HG02970 (cell line): ENCODE results near the gene JAG2.
"Not testable (repeated sequence)": the region's sequence is repeated elsewhere in the genome, so short reads cannot be mapped to it uniquely, and the experiment has no call there.

Source experiments
- ATAC-seq: cut with Tn5 transposase; IDR thresholded peaks from one replicate; pipeline ENCODE4 v1.9.1; 2021; ENCODE audit warnings: mild to moderate bottlenecking, moderate library complexity, moderate number of reproducible peaks; ENCODE audit not compliant: unreplicated experiment, low FRiP score

Gene JAG2

DNA sequence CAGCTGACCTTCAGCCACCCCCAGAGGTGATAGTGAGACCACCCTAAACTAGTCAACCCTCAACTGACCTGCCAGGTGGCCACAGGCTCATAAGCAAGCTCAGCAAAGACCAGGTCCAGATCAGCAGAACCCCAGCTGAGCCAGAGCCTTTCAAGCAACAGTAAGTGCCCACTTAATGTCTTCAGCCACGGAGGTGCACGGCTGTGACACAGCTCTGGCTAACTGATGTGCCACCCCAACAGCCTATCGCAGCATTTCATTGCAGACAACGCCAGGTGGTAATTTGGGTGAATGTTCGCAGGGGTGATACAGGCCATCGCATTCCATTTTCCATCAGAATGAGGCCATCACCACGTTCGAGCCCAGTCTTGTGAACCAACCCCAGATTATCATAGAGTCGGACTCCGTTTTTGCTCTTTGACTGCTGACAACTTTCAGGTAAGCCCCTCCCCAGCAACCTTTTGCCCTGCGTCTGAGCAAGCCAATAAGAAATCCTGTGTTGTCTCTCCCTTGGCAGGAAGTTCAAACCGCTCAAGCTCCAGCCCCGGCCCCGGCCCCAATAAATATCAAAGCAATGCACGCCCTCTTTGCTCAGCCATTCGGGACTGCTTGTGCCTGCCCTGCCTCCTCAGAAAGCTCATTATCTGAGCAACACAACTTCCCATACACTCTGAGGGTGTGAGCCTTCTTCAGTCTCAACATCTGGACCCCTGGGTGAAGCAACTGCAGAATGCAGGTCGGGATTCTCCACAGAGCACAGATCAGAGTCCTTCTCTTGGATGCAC lies 44.4 kb downstream of the JAG2 start:
- no peak for ATAC-seq

DNA sequence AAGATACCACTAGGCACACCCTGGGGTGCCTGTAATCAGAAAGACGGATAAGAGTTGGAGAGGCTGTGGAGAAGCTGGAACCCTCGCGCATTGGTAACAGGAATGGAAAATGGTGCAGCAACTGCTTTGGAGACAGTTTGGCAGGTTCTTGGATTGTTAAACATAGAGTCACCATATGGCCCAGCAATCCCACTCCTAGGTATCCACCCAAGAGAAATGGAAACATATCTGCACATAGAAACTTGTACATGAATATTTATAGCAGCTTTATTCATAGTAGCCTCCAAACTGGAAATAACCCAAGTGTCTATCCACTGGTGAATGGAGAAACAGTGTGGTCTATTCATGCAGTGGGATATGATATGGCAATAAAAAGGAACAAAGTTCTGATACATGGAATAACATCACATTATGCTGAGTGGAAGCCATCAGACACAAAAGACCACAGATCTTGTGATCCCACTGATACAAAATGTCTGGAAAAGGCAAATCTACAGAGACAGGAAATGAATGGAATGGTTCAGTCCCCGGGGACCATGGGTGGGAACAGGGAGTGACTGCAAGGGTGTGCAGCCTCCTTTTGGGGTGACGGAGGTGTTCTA lies 45.4 kb downstream of the JAG2 start:
- no peak for ATAC-seq

DNA sequence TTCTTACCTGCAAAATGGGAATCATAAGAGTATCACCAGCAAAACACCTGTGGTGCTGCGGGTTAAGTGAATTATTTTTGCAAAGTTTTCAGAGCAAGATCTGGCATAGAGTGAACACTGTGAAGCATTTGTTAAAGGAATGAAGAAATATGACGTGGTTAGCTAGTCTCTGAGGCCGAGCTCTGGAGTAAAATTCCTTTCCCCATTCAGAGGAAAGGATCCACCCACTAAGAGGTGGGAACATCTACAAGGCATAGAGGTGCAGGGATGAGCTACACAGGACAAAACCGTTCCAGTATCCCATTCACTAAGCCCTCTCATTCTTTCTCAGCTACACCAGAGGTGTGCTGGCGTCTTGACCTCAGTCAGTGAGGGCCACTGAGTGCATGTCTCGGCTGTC lies 48.5 kb downstream of the JAG2 start:
- ATAC-seq, result no peak

DNA sequence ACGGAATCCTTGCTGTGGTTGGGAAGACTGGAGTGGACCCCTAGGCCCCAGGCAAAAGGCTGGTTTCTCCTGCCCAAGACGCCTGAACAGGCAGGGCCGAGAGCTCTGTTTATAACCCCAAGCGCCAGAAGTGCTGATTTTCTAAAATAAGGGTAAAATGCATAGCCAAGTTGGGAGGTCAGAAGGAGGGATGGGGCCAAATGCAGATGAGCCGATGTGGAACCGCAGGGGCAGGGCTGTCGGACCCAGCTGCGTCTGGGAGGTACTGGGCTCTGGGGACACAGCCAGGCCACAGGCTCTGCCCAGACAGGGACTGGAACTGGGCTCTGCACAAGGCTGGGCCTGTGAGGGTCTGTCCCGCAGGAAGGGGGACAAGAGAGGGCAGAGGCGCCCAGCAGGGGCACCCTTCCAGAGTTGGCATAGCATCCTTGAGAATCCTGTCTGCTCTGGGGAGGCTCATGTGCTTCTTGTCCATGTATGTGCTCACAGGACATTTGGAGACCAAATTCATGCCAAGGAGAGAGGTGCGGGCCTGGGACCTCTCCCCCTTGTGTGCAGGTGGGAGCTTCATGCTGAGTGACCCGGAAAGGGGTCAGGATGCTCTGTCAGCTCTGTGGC lies 49.1 kb downstream of the JAG2 start:
- ATAC-seq, result no peak

DNA sequence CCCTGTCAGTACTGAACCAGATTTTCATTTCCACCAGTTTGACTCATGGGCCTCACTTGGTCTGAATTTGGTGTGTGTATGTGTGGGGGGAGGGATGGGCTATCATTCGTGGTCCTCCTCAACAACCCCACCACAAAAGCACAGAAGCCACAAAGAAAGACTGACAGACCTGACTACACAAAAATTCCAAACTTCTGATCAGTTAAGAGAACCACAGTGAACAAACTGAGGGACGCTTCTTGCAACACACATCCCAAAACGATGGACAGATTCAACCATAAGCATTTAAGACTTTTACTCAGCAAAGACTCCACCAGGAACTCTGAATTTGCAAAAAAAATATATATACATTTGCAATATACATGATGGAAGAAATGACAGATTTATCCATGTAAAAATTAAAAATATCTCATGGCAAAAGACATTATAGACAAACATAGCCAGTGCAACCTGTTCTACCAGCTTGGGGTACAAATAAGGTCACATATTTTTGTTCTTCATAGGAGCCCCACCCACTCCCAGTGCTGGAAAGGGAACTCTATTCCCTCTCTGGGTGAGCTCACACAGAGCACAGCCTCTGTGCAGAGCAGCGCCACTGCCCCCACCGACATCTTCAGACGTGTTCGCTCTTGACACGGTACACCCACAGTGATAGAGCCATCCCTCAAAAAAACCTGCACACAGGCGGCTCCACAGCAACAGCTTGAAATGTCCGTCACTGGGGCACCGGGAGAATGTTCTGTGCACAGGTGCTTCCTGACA lies 49.7 kb downstream of the JAG2 start:
- ATAC-seq, result no peak

DNA sequence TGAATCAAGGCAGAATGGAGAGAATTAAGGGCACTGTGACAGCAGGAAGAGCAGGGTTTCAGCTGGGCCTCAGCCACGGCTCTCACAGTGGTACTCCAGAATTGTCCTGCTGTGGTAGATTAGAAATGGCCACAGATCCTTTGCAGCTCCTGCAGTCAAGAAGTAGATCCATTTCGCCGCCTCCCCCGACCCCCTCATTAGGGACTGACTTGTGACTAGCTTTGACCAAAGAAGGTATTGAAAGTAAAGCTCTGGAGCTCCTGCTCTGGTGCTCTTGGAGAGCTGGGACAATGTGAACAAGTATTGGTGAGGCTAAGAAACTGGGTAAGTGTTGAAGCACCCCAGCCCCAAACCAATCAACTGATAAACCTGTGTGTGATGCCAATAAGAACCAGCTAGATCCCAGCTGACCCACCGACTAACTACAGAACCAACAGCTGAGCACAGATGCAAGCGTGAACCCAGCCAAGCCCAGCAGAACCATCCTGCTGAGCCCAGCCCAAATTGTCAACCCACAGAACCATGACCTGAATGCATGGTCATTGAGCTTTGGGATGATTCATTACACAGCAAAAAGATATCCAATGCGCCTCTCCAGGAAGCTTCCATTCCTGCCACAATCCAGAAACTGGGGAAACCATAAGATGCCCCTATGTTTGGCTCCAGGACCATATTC lies 50.7 kb downstream of the JAG2 start:
- ATAC-seq, result no peak

DNA sequence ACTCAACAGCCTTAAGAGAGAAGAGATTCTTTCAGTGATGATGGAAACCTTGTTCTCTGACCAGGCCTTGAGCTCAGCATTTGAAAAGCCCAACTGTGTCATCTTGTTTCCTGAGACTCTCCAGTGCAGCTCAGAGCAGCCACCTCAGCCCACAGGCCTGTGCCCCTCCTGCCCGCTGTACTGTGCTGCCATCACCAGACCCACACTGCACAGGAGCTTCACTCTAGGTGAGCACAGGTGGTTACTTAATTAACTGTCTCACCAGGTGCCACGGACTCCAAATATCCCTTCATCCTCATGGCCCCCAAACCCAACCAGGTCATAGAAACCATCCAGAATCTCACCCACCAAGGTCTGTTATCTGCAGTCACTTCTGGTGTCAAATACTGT lies 51.3 kb downstream of the JAG2 start:
- no peak for ATAC-seq

DNA sequence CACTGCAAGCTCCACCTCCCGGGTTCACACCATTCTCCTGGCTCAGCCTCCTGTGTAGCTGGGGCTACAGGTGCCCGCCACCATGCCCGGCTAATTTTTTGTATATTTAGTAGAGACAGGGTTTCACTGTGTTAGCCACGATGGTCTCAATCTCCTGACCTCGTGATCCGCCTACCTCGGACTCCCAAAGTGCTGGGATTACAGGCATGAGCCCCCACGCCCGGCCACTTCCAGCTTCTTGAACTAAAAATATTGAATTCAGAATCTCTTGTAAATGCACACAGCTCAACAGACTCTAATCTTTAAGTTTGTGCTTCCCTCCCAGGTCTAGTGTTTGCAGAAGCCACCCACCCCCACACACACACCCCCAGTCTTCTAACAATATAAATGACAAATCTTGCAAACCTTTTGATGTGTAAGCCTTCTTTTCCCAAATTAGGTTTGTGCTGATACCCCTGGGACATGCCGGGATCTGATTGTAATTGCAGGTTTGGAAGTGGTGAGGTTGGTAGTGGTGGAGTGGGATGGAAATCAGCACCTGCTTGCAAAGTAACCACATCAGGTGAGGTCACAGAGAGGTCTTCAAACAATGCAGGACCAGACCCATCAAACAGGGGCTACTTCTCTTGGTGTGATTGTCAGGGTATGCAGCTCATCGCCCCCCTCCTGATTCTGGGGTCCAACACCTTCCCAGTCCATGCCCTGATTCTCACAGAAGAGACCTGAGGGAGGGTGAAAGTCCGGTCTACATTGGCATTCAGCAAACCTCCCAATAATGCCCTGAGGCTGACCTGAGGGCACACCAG lies 51.9 kb downstream of the JAG2 start:
- no peak for ATAC-seq

DNA sequence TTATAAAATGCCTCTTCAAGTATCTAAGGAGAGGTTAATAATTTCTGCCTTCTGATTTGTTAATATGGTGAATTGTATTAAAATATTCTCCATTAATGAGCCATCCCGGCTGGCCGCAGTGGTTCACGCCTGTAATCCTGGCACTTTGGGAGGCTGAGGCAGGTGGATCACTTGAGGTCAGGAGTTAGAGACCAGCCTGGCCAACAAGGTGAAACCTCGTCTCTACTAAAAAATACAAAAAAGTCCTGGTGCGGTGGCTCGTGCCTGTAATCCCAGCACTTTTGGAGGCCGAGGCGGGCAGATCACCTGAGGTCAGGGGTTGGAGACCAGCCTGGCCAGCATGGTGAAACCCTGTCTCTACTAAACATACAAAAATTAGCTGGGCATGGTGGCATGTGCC lies 59.3 kb downstream of the JAG2 start:
- not testable (repeated sequence) for ATAC-seq

DNA sequence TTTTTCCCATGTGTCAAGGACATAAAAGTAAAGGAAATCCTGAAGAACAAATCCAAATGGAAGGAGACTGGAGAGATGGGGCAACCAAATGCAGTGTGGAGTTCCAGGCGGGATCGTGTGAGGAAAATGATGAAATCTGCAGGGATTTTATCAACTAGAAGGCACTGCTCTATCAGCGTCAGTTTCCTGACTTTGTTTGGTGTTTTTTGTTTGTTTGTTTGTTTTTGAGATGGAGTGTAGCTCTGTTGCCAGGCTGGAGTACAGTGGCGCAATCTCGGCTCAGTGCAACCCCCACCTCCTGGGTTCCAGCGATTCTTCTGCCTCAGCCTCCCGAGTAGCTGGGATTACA lies 60.1 kb downstream of the JAG2 start:
- no peak for ATAC-seq

DNA sequence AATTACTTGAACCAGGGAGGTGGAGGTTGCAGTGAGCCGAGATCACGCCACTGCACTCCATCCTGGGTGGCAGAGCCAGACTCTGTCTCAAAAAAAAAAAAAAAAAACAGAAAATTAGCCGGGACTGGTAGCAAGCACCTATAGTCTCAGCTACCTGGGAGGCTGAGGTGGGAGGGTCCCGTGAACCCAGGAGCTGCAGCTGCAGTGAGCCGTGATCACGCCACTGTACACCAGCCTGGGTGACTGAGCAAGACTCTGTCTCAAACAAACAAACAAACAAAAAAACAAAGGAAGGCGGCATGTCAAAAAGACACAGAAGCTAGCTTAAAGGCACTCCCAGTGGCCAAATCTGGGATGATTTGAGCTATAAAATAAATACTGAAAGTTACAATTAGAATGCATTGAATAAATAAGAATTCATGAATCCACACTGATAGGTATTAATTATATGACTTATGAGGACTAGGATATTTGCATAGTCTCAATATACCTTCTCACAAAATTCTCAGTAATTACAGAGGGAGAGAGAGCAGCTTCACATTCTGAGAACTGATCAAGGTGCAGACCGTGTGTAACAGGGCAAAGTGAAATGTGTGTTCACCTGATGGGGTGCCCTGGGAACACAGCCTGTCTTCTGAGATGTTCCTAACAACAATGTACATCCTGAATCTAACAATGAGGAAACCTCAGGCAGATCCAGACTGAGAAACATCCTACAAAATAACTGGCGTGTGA lies 60.6 kb downstream of the JAG2 start:
- no peak for ATAC-seq

DNA sequence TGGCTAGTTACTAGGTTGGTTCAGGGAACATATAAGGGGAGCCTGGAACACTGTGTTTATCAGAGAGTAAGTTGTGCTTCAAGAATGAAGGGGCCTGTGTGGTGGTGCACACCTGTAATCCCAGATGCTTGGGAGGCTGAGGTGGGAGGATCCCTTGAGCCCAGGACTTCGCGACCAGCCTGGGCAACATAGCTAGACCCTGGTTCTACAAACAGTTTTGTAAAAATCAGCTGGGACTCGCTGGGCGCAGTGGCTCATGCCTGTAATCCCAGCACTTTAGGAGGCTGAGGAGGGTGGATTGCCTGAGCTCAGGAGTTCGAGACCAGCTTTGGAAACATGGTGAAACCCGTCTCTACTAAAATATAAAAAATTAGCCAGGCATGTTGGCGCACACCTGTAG lies 61.2 kb downstream of the JAG2 start:
- no peak for ATAC-seq

DNA sequence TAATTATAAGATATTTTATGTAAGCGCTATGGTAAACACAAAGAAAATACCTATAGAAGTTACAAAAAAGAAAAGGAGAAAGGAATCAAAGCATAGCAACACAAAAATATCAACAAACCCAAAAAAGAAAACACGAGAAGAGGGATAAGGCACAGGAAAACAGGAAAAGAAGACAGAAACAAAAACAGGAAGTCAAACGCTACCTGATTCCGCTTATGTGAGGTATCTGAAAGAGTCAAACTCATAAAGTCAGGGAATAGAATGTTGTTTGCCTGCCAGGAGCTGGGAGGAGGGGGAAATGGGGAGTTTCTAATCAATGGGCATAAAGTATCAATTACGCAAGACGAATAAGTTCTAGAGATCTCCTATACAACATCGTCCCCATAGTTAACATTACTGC lies 63.4 kb downstream of the JAG2 start:
- no peak for ATAC-seq

DNA sequence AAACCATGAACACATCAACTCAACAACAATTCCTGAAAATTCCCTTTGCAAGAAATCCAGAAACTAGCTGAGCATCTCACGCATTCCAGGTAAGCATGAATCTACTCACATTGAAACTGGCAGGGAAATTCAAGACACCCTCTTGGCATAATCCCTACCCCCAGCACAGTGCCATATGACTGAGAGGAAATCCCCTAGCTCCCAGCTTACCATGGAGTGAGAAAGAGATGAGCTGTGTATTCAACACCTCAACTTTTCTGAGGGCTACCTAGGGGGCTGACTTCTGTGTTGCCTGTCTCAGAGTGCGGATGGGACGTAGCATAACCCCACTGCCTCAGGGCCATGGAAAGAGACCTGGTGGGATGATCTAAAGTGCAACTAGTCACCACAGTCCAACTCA lies 65.7 kb downstream of the JAG2 start:
- no peak for ATAC-seq

DNA sequence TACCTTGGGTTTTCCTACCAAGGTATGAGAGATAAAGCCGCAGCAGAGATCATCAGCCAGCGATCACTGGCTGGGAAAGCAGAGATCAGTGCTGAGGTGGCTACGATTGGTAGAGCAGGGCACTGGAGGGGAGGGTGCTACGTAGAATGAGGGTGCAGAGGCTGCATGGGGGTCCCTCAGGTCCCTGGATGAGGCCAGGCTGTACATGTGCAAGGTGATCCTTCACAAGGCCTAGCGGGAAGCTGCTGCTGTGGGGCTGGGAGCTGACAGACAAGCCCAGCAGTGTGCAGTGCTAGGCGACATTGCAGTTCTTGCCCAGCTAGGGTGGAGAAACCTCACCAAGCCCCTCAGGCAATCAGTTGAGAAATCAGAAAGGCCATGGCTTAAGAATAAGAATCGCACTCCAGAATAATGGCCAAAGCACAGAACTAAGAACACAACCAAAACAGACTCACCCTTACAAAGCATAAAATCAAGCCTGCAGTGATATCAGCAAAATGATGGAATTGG lies 66.2 kb downstream of the JAG2 start:
- no peak for ATAC-seq

DNA sequence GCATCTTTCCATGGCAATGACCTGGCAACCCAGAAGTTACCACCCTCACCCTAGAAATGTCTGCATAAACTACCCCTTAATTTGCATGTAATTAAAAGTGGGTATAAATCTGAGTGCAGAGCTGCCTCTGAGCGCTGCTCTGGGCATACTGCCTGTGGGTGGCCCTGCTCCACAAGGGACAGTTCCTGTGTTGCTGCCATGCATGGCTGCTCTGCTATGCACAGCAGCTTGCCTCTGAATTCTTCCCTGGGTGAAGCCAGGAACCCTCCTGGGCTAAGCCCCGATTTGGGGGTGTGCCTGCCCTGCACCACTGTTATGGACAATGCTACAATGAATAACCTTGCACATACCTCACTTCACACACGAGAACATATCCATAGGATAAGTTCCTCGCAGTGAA lies 67.7 kb downstream of the JAG2 start:
- ATAC-seq, result no peak

DNA sequence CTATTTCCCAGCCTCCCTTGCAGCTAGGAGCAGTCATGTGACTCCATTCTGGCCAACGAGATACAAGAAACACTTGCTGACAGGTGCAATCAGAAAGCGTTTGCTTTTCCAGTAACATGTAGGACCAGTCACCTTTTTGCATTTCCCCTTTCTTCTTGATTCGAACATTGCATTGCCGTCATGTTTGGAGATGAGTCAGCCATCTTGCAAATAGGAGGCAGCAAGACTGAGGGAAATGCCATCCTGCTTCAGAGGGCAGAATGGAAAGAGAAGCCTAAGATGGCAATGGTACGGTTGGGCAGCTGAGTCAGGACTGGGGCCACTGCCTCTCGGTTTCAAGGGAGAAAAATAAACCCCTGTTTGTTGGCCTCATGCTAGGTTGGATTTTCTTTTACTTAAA lies 68.8 kb downstream of the JAG2 start:
- no peak for ATAC-seq

DNA sequence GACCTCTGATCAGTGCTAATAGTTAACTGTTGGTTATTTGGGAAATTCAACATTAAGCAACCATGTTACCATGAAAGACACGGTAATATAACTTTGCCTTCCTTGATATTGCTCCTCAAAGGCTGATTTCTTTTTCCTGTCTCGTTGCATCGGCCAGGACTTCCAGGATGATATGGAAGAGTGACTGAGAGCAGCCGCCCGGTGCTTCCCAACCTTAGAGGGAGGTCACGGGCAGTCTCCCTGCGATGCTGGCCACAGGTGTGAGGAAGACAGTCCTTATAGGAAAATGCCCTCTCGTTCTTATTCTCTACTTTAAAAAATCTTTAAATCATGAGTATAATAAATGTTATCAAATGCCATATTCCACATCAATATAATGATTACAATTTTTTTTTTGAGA lies 70.3 kb downstream of the JAG2 start:
- no peak for ATAC-seq

DNA sequence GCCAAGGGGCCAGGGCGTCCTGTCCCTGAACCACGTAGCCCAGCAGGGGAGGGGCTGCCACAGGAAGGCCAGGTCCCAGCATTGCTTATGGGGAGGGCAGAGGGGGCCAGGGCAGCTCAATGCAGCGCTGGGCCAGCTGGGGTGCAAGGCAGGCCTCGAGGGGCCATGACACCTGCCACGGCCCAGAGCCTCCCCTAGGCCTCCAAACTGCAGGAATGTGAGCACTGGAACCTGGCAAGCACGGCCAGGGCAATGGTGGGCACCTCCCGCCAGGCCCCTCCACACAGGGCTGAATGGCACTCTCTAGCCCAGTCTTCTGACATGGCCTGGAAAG lies 70.8 kb downstream of the JAG2 start:
- ATAC-seq, result no peak
